GM12875 (cell line): Measurements from ENCODE around the gene TMEM237.

Experiments
- H3K4me3 ChIP-seq: one replicate; pipeline ENCODE4 v1.5.1; 2011; ENCODE audit warnings: low read depth, low read length, control low read depth
- CTCF ChIP-seq: IDR thresholded peaks from 2 replicates; pipeline ENCODE4 v1.5.1; 2011; ENCODE audit warnings: low read depth, mild to moderate bottlenecking, control low read depth, inconsistent platforms, low read length, moderate library complexity, borderline replicate concordance; ENCODE audit not compliant: insufficient read depth

TMEM237 gene

GRCh38 chr2:201572846-201573508 lies 70.3 kb downstream of the TMEM237 start:
- no peak for TF ChIP-seq CTCF
- H3K4me3 ChIP-seq: no peak overlapping the region
